ENCODE results near the gene GLG1.

GRCh38 chr16:74608944-74609343, 2.0 kb upstream of the GLG1 start:
- TF ChIP-seq TAF1 (IDR thresholded peaks at IDR 0.05; ENCODE audit: low read depth): no peak
- TF ChIP-seq NFIC (IDR thresholded peaks at IDR 0.05): no peak
- TF ChIP-seq MAX (IDR thresholded peaks at IDR 0.05): no peak
